Keratinocyte (primary cell): Measurements from ENCODE around the gene AGPS.

Source experiments
- EZH2 ChIP-seq: IDR thresholded peaks from one replicate; pipeline ENCODE4 v1.6.1; 2012; ENCODE audit warnings: inconsistent platforms, mild to moderate bottlenecking, low read length, moderate library complexity
- TF ChIP-seq, protein P1 (sequence below), 3 experiments: IDR thresholded peaks in 1 of 3; conservative IDR thresholded peaks in 1 of 3; optimal IDR thresholded peaks in 1 of 3; 2 replicates in 2 of 3; 3 replicates in 1 of 3; pipeline versions ENCODE3 to v1.5.1; 2011; ENCODE audit warnings: low read length in 3 of 3, mild to moderate bottlenecking in 3 of 3, moderate library complexity in 2 of 3, control low read depth in 1 of 3, inconsistent platforms in 1 of 3; ENCODE audit not compliant: insufficient read depth in 2 of 3; ENCODE audit errors: extremely low read depth in 1 of 3

DNA sequence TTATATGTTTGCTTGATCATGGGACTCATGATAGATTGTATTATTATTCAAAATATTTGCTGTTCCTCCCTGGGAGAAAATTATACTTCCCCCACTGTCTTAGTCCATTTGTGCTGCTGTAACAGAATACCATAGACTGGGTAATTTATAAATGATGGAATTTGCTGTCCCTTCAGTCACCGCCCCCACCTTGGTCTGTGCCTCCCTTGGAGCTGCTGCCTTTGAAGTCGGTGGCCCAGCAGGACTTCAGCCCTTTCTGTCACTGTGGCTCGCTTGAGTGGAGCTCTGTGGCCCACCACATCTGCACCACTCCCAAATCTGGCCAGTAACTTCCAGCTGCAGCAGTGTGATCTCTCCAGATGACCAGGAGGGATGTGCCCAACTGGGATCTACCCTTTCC lies 200.8 kb downstream of the AGPS start:
- TF ChIP-seq, protein P1, sequence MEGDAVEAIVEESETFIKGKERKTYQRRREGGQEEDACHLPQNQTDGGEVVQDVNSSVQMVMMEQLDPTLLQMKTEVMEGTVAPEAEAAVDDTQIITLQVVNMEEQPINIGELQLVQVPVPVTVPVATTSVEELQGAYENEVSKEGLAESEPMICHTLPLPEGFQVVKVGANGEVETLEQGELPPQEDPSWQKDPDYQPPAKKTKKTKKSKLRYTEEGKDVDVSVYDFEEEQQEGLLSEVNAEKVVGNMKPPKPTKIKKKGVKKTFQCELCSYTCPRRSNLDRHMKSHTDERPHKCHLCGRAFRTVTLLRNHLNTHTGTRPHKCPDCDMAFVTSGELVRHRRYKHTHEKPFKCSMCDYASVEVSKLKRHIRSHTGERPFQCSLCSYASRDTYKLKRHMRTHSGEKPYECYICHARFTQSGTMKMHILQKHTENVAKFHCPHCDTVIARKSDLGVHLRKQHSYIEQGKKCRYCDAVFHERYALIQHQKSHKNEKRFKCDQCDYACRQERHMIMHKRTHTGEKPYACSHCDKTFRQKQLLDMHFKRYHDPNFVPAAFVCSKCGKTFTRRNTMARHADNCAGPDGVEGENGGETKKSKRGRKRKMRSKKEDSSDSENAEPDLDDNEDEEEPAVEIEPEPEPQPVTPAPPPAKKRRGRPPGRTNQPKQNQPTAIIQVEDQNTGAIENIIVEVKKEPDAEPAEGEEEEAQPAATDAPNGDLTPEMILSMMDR (optimal IDR thresholded peaks at IDR 0.05 in 1 of 3, IDR thresholded peaks at IDR 0.05 in 1 of 3, conservative IDR thresholded peaks at IDR 0.05 in 1 of 3; ENCODE audit: extremely low read depth in 1 of 3, insufficient read depth in 2 of 3, low read length in 3 of 3): no peak
- no peak for TF ChIP-seq EZH2
